ENCODE measurements around the gene WDR18. TPM values are rescaled to one million over a fixed set of nuclear protein-coding genes. Genes with fewer than 3 reads are reported as not detected.

Gene WDR18
- polyA plus RNA-seq, 1 of the 3 experiments (the other 2 are of a cell fraction) = 47.9 TPM

- TF ChIP-seq RXRA (IDR thresholded peaks at IDR 0.05; ENCODE audit: borderline replicate concordance, low read depth) = no peak
Observed at GRCh38 chr19:988510-988909, 4.4 kb downstream of the WDR18 start (continued).

- H3K9me3 ChIP-seq = no peaks in the 10 kb centered on the region
- H3K9ac ChIP-seq = no peak overlapping the region
- no peak overlapping the region for H2AFZ ChIP-seq (ENCODE audit: low read depth)
- peaks cover 8% of the 10 kb centered on the region; the same call in 1 of the 2 replicates for H3K79me2 ChIP-seq (ENCODE audit: insufficient read depth)
- H3K9me2 ChIP-seq = no peaks in the 10 kb centered on the region
- WGBS (ENCODE audit: low lambda C conversion rate) = 97% methylated on average over 11 of the region's 25 CpGs
- peak; percentile 34 for TF ChIP-seq CTCF (IDR thresholded peaks at IDR 0.05)
- TF ChIP-seq TAF1 (IDR thresholded peaks at IDR 0.05; ENCODE audit: borderline replicate concordance, low read depth, low read length) = no peak
- 0 out of 2 replicates have a peak, but pooled peaks cover 6% of the 10 kb centered on the region for H4K20me1 ChIP-seq (ENCODE audit: insufficient read depth)
- CTCF ChIA-PET = interaction anchor here (1.3 kb wide), 1 partner anchor 12 kb away, joined by 4 read pairs; no protein-coding TSS in a partner anchor
- H3K27me3 ChIP-seq (ENCODE audit: insufficient read depth) = no peaks in the 10 kb centered on the region
- no peak overlapping the region for H3K4me3 ChIP-seq (ENCODE audit: low read depth in 2 of 2, low read length in 1 of 2)
- H3K27ac ChIP-seq (ENCODE audit: low read depth in 2 of 2, low read length in 1 of 2) = no peak overlapping the region
- H3K36me3 ChIP-seq (replicated peaks in 1 of 2; ENCODE audit: control insufficient read depth in 1 of 2, insufficient read depth in 2 of 2, low read length in 1 of 2) = peaks cover 3 to 49% of the 10 kb centered on the region in 2 experiments
- no peak overlapping the region for H3K4me2 ChIP-seq
- DNase-seq = no peak
- POLR2A ChIA-PET = no interaction called here
- H3F3A ChIP-seq (replicated peaks; ENCODE audit: insufficient read depth) = no peaks in the 10 kb centered on the region
- peaks cover 0 to 4% of the 10 kb centered on the region in 2 experiments; a peak in 2 of 4 replicates for H3K4me1 ChIP-seq (ENCODE audit: control insufficient read depth in 1 of 2, insufficient read depth in 2 of 2, low read depth in 1 of 2, low read length in 1 of 2)
Observed at GRCh38 chr19:989381-990081, 5.4 kb downstream of the WDR18 start.

- H4K20me1 ChIP-seq (ENCODE audit: insufficient read depth) = 0 out of 2 replicates have a peak, but pooled peaks cover 6% of the 10 kb centered on the region
- H3K79me2 ChIP-seq (ENCODE audit: insufficient read depth) = peaks cover 2% of the 10 kb centered on the region; the same call in 1 of the 2 replicates
- DNase-seq = no peak
- no peaks in the 10 kb centered on the region for H3F3A ChIP-seq (replicated peaks; ENCODE audit: insufficient read depth)
- CTCF ChIA-PET = no interaction called here
- peaks cover 3 to 50% of the 10 kb centered on the region in 2 experiments for H3K36me3 ChIP-seq (replicated peaks in 1 of 2; ENCODE audit: control insufficient read depth in 1 of 2, insufficient read depth in 2 of 2, low read length in 1 of 2)
- no peak overlapping the region for H3K4me2 ChIP-seq
- no peak overlapping the region for H2AFZ ChIP-seq (ENCODE audit: low read depth)
- H3K4me3 ChIP-seq (ENCODE audit: low read depth in 2 of 2, low read length in 1 of 2) = no peak overlapping the region
- POLR2A ChIA-PET = no interaction called here
- 85% methylated on average over 16 of the region's 27 CpGs for WGBS (ENCODE audit: low lambda C conversion rate)
- TF ChIP-seq USF1 (IDR thresholded peaks at IDR 0.05; ENCODE audit: borderline replicate concordance, low read depth) (no peak), ELF1 (IDR thresholded peaks at IDR 0.05) (no peak), MEF2A (IDR thresholded peaks at IDR 0.05; ENCODE audit: borderline replicate concordance, low read depth) (no peak), REST (IDR thresholded peaks at IDR 0.05; ENCODE audit: low read depth, low read length) (no peak), GATA2 (CRISPR knock-in tag; IDR thresholded peaks at IDR 0.05) (no peak), YY1 (IDR thresholded peaks at IDR 0.05; ENCODE audit: low read depth) (no peak), NFIC (IDR thresholded peaks at IDR 0.05; ENCODE audit: borderline replicate concordance) (no peak), EP300 (IDR thresholded peaks at IDR 0.05; ENCODE audit: borderline replicate concordance in 1 of 2, low read depth in 1 of 2, low read length in 1 of 2) (no peak), FOXJ3 (CRISPR knock-in tag; IDR thresholded peaks at IDR 0.05) (no peak), JUND (IDR thresholded peaks at IDR 0.05) (no peak), RAD21 (IDR thresholded peaks at IDR 0.05; ENCODE audit: low read length) (no peak), CTCF (IDR thresholded peaks at IDR 0.05) (no peak), POLR2AphosphoS5 (IDR thresholded peaks at IDR 0.05; ENCODE audit: low read depth, low read length) (no peak)
- H3K27me3 ChIP-seq (ENCODE audit: insufficient read depth) = no peaks in the 10 kb centered on the region
- no peak overlapping the region for H3K27ac ChIP-seq (ENCODE audit: low read depth in 2 of 2, low read length in 1 of 2)
- H3K9me3 ChIP-seq = no peaks in the 10 kb centered on the region
- H3K9ac ChIP-seq = no peak overlapping the region
- H3K9me2 ChIP-seq = no peaks in the 10 kb centered on the region
- H3K4me1 ChIP-seq (ENCODE audit: control insufficient read depth in 1 of 2, insufficient read depth in 2 of 2, low read depth in 1 of 2, low read length in 1 of 2) = no peaks in the 10 kb centered on the region; a peak in 1 of 4 replicates
Observed at GRCh38 chr19:990119-990571, 6.0 kb downstream of the WDR18 start.

Data from SK-N-SH (cell line).